Measurements from ENCODE around the gene GALK2.

GALK2 gene

GRCh38 chr15:49212897-49213296 is 42.9 kb downstream of the GALK2 start:
- DNase-seq (ENCODE audit: low spot score) = no peak
- ChIA-PET POLR2A (ENCODE audit: low non-redundant PET) (no interaction called here), CTCF (no interaction called here)
- no peak overlapping the region for H3K27ac ChIP-seq
- TF ChIP-seq CTCF (conservative IDR thresholded peaks at IDR 0.05; ENCODE audit: low read depth) = no peak

- ChIA-PET POLR2A (ENCODE audit: low non-redundant PET) (no interaction called here), CTCF (interaction anchor here (0.5 kb wide), 1 partner anchor 1239 kb away, joined by 3 read pairs; no protein-coding TSS in a partner anchor)
- no peak overlapping the region for H3K27ac ChIP-seq
- no peak for TF ChIP-seq CTCF (conservative IDR thresholded peaks at IDR 0.05; ENCODE audit: low read depth)
- no peak for DNase-seq (ENCODE audit: low spot score)
These were observed 46.0 kb downstream of the GALK2 start for GRCh38 chr15:49215768-49216739.

GRCh38 chr15:49223536-49224274 is 53.7 kb downstream of the GALK2 start:
- no peak for DNase-seq (ENCODE audit: low spot score)
- no peak for TF ChIP-seq CTCF (conservative IDR thresholded peaks at IDR 0.05; ENCODE audit: low read depth)
- no peak overlapping the region for H3K27ac ChIP-seq
- POLR2A ChIA-PET (ENCODE audit: low non-redundant PET) = no interaction called here
- CTCF ChIA-PET = interaction anchor here (0.6 kb wide), 1 partner anchor 1939 kb away, joined by 5 read pairs; no protein-coding TSS in a partner anchor

GRCh38 chr15:49225572-49226281 is 55.7 kb downstream of the GALK2 start:
- ChIA-PET POLR2A (ENCODE audit: low non-redundant PET) (no interaction called here), CTCF (interaction anchor here (0.7 kb wide), 1 partner anchor 1954 kb away, joined by 5 read pairs; no protein-coding TSS in a partner anchor)
- no peak for TF ChIP-seq CTCF (conservative IDR thresholded peaks at IDR 0.05; ENCODE audit: low read depth)
- DNase-seq (ENCODE audit: low spot score) = no peak
- H3K27ac ChIP-seq = no peak overlapping the region

GRCh38 chr15:49227602-49228001 is 57.6 kb downstream of the GALK2 start:
- ChIA-PET POLR2A (ENCODE audit: low non-redundant PET) (no interaction called here), CTCF (no interaction called here)
- H3K27ac ChIP-seq = no peak overlapping the region
- DNase-seq (ENCODE audit: low spot score) = no peak
- TF ChIP-seq CTCF (conservative IDR thresholded peaks at IDR 0.05; ENCODE audit: low read depth) = no peak

GRCh38 chr15:49229922-49230321 is 59.9 kb downstream of the GALK2 start:
- no peak for TF ChIP-seq CTCF (conservative IDR thresholded peaks at IDR 0.05; ENCODE audit: low read depth)
- POLR2A ChIA-PET (ENCODE audit: low non-redundant PET) = no interaction called here
- no peak for DNase-seq (ENCODE audit: low spot score)
- H3K27ac ChIP-seq = no peak overlapping the region
- CTCF ChIA-PET = no interaction called here

All from RWPE1 (cell line).